ENCODE results near the gene KDELR1. TPM values are rescaled to one million over a fixed set of nuclear protein-coding genes. Genes with fewer than 3 reads are reported as not detected.

The KDELR1 gene
- total RNA-seq, 1 donor from 2014 or later, result 137 TPM

GRCh38 chr19:48385461-48386087 is 5.8 kb downstream of the KDELR1 start:
- no peaks in the 10 kb centered on the region for H3K4me1 ChIP-seq
- peaks cover 83% of the 10 kb centered on the region for H3K36me3 ChIP-seq
- ATAC-seq (no peak), DNase-seq (no peak)
- no peak for TF ChIP-seq CTCF (IDR thresholded peaks at IDR 0.05)
- H3K27ac ChIP-seq, result no peak overlapping the region
- no peak overlapping the region for H3K4me3 ChIP-seq
- H3K9me3 ChIP-seq, result no peaks in the 10 kb centered on the region
- H3K27me3 ChIP-seq (ENCODE audit: low read depth), result no peaks in the 10 kb centered on the region
- intact Hi-C loops (cut with DNase I), result no loop called here

GRCh38 chr19:48382286-48382685 is 9.1 kb downstream of the KDELR1 start:
- H3K9me3 ChIP-seq, result no peaks in the 10 kb centered on the region
- peaks cover 61% of the 10 kb centered on the region for H3K36me3 ChIP-seq
- DNase-seq, result no peak
- no peak for TF ChIP-seq CTCF (IDR thresholded peaks at IDR 0.05)
- intact Hi-C loops (cut with DNase I), result no loop called here
- H3K27me3 ChIP-seq (ENCODE audit: low read depth), result no peaks in the 10 kb centered on the region
- no peak overlapping the region for H3K27ac ChIP-seq
- no peaks in the 10 kb centered on the region for H3K4me1 ChIP-seq
- ATAC-seq, result no peak
- no peak overlapping the region for H3K4me3 ChIP-seq

- Histone ChIP-seq H3K36me3 (peaks cover 52% of the 10 kb centered on the region), H3K27me3 (ENCODE audit: low read depth) (no peaks in the 10 kb centered on the region), H3K9me3 (no peaks in the 10 kb centered on the region), H3K27ac (no peak overlapping the region), H3K4me1 (no peaks in the 10 kb centered on the region), H3K4me3 (no peak overlapping the region)
- ATAC-seq (no peak), DNase-seq (no peak)
- no peak for TF ChIP-seq CTCF (IDR thresholded peaks at IDR 0.05)
- intact Hi-C loops (cut with DNase I), result no loop called here
Measured at GRCh38 chr19:48381178-48381950, 10.0 kb downstream of the KDELR1 start.

- Histone ChIP-seq H3K9me3 (no peaks in the 10 kb centered on the region), H3K27me3 (ENCODE audit: low read depth) (no peaks in the 10 kb centered on the region), H3K27ac (no peak overlapping the region), H3K36me3 (peaks cover 29% of the 10 kb centered on the region), H3K4me3 (no peak overlapping the region), H3K4me1 (no peaks in the 10 kb centered on the region)
- no peak for DNase-seq
- no peak for TF ChIP-seq CTCF (IDR thresholded peaks at IDR 0.05)
- no peak for ATAC-seq
- intact Hi-C loops (cut with DNase I), result no loop called here
Measured at GRCh38 chr19:48379058-48379457, 12.3 kb downstream of the KDELR1 start.

GRCh38 chr19:48378194-48378570 is 13.2 kb downstream of the KDELR1 start:
- Histone ChIP-seq H3K4me3 (no peak overlapping the region), H3K27ac (no peak overlapping the region), H3K36me3 (peaks cover 20% of the 10 kb centered on the region), H3K4me1 (no peaks in the 10 kb centered on the region), H3K9me3 (no peaks in the 10 kb centered on the region), H3K27me3 (ENCODE audit: low read depth) (no peaks in the 10 kb centered on the region)
- intact Hi-C loops (cut with DNase I), result no loop called here
- no peak for DNase-seq
- peak in 1 of 2 donors; percentile 23 for ATAC-seq
- no peak for TF ChIP-seq CTCF (IDR thresholded peaks at IDR 0.05)
